Neural progenitor cell (in vitro differentiated cells): ENCODE results near the gene TDRD6.

Experiments
- EZH2phosphoT487 ChIP-seq: fragments of 200-600 bp; sonication (generic); IDR thresholded peaks from 2 replicates; pipeline ENCODE4 v1.6.1; 2017; ENCODE audit warnings: antibody characterized with exemption
- TF ChIP-seq, protein P1 (sequence below): fragments of 200-600 bp; sonication (generic); IDR thresholded peaks from 2 replicates; pipeline ENCODE4 v1.5.1; 2017; ENCODE audit warnings: antibody characterized with exemption, mild to moderate bottlenecking

DNA sequence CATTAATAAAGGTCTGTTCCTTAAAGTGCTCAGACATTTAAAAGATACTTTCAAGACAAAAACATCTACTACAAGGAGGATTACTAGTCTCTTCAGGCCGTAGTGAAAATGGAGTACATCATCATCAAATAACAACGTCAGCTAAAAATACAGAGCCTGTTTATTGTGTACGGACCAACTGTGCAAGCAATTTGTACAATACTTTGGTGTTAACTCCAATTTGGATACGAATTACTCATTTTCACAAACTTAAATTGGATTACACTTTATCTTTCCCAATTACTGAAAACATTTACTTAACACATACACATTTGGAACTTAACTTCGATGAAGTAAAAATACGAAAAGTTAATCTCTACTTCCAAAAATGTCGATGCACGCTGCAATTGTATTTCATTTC lies 35.9 kb upstream of the TDRD6 start:
- no peak for TF ChIP-seq EZH2phosphoT487
- TF ChIP-seq, protein P1, sequence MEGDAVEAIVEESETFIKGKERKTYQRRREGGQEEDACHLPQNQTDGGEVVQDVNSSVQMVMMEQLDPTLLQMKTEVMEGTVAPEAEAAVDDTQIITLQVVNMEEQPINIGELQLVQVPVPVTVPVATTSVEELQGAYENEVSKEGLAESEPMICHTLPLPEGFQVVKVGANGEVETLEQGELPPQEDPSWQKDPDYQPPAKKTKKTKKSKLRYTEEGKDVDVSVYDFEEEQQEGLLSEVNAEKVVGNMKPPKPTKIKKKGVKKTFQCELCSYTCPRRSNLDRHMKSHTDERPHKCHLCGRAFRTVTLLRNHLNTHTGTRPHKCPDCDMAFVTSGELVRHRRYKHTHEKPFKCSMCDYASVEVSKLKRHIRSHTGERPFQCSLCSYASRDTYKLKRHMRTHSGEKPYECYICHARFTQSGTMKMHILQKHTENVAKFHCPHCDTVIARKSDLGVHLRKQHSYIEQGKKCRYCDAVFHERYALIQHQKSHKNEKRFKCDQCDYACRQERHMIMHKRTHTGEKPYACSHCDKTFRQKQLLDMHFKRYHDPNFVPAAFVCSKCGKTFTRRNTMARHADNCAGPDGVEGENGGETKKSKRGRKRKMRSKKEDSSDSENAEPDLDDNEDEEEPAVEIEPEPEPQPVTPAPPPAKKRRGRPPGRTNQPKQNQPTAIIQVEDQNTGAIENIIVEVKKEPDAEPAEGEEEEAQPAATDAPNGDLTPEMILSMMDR, result no peak
